Hematopoietic multipotent progenitor cell (in vitro differentiated cells): Measurements from ENCODE around the gene VIL1. TPM values are rescaled to one million over a fixed set of nuclear protein-coding genes. Genes with fewer than 3 reads are reported as not detected.

Experiments used
- DNase-seq, 3 donors: peaks; one replicate each; pipeline ENCODE4 v3.0.0-alpha.2; 2011 to 2015; ENCODE audit warnings: low read depth in 2 of 3, low spot score in 2 of 3
- total RNA-seq: library from RNA; depleted of rRNA; stranded (reverse); fragments of >200 nt; gene quantifications from one replicate; pipeline ENCODE4 v1.2.3, GENCODE V29; 2012

The VIL1 gene
- total RNA-seq, 1 donor = under 0.01 TPM

DNA sequence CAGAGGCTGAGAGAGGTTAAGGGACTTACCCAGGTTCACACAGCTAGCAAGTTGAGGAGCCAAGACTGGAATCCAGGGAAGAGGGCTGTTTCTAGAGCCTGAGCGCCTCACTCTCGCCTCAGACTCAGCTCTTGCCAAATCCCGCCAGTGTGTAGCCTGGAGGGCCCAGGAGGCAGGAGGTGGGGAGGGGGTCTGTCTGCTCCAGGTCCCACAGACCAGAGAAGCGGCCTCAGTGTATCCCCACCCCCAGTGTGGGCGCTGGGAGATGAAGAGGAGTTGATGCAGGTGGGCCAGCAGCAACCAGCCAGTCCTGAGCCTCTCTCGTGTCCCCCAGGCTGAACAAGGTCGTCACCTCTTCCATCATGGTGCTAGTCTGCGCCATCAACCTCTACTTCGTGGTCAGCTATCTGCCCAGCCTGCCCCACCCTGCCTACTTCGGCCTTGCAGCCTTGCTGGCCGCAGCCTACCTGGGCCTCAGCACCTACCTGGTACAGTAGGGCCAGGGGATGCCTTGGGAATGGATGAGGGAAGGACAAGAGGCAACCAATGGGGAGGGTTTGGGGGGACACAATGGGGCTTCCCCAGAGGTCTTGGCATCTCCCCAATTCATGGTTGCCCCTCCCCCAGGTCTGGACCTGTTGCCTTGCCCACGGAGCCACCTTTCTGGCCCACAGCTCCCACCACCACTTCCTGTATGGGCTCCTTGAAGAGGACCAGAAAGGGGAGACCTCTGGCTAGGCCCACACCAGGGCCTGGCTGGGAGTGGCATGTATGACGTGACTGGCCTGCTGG lies 24.4 kb upstream of the VIL1 start:
- peak in 1 of 3 donors; percentile 72 for DNase-seq

DNA sequence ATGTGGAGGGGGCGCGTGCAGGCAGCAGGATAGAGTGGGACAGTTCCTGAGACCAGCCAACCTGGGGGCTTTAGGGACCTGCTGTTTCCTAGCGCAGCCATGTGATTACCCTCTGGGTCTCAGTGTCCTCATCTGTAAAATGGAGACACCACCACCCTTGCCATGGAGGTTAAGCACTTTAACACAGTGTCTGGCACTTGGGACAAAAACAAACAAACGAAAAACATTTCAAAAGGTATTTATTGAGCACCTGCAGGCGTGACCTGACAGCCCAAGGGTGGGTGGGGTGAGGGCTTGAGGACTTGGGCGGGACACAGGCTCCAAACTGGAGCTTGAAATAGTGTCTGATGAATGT lies 23.9 kb upstream of the VIL1 start:
- no peak for DNase-seq

DNA sequence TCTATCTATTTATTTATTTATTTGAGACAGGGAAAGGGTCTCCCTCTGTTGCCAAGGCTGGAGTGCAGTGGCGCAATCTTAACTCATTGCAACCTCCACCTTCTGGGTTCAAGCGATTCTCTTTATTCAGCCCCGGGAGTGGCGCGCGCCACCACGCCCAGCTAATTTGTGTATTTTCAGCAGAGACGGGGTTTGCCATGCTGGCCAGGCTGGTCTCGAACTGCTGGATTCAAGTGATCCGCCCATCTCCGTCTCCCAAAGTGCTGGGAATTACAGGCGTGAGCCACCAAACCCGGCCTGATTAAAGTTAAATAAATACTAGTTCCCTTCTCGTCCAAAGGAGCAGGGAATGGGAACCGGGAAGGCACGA lies 23.5 kb upstream of the VIL1 start:
- DNase-seq = no peak

DNA sequence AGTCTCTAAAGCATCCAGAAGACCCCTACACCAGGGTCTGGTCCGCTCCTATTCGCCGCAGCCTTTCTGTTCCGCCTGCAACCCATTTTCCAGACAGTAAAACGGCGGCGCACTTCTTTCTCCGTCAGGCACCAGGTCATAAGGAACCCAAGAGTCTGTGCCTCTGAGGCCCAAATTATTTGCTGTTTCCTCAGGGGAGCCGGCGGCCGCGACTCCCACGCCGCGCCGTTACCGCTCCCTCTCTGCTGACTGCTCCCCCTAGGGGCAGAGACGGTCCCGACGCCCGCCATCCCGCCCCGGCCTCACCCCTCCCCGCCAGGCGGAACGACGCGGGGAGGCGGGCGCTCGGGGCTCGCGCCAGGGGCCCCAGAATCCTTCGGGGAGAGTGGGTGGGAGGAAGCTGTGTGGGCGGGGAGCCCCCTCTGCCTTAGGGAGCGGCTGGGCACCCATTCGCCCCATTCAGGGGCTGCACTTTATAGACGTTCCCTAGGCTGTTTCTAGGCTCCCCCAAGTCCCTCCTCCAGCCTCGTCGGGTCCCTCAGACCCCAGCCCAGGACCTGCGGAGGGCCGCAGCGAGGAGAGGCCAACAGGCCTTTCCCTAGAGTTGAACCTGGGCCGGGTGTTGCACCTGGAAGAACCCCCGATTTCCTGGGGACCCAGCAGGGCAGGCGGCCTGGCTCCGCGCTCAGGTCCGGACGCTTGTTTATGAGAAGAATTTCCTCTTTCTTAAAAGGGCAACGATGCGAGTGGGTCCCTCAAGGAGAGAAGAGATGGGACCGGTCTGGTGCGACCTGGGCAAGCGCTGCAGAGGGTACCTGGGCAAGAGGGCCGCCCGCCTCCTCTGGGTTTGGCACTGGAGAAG lies 22.9 kb upstream of the VIL1 start:
- DNase-seq = peak; percentile 82 to 99 (median 97)

DNA sequence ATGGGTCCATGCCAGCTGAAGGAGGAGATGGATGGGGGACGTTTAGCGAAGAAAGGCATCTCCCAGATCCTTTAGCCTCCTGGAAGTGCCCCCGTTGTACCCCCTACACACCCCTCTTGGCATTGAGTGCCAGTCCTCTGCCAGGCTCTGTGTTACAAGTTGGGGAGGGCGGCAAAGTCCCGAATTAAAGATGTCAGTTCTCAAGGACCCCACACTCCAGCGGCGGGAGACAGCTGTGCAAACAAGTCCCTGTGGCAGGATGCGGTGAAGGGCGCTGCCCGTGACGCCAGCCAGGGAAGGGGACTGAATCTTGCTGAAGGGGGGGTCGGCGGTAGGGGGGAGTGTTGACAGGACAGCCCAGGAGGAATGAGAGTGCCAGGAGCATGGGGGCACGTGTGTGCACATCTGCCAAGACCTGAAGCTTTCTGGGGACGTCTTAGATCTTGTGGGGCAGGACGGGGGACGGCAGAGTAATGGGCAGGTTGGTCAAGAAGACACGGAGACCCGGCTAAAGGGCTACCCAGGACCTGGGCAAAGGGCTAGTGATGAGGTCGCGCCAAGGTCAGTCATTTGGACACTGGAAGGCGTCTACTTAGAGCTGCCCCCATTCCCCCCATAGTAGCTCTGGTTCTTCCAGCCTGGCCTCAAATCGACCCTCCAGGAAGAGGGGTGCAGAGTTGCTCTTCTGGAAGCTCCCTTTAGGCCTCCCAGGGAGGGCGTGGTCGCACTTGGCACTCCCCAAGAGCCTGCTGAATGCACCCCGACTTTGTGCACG lies 22.0 kb upstream of the VIL1 start:
- DNase-seq = peak in 2 of 3 donors; percentile 84 to 95

DNA sequence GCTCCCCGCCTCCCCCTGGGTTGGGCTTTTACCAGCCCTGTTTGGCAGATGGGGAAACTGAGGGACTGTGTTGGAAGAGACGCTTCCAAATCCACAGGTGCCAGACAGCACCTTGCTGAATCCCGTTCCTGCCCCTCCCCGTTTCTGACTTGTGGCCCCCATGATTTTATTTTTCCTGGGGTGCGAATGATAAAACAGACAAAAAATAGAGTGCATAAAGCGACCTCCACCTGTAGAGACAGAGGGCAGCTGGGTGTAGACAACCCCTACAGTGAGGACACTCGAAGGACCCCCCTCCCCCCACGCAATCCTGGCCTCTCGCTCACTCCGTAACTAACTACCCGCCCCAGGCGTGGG lies 21.5 kb upstream of the VIL1 start:
- peak in 1 of 3 donors; percentile 32 for DNase-seq

DNA sequence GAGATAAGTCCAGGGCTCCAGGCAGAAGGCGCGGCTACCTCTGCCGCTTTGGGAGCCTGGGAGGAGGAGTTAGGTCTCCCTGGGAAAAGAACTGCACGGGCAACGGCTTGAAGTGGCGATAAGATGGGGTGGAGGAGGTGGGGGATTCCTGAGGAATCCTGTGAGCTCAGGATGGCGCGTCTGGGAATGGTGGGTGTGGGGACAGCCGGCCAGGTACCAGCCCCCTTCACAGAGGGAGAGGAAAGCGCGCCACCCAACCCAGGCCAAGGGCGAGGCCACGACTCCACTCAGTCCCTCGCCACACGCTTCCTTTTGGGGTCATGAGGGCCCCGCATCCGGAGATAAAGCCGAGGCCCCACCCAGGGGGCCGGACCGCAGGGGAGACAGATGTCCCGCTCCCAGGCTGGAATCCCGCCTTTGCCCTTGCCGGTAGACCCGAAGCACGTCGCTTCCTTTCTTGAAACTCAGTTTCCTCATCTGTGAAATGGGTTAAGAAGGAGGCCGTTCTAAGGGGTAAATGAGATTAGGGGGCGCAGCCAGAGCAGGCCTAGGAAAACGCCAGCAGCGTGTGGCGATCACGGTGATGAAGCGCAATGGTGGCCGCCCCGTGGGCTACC lies 21.0 kb upstream of the VIL1 start:
- DNase-seq = peak in 2 of 3 donors; percentile 70 to 79

DNA sequence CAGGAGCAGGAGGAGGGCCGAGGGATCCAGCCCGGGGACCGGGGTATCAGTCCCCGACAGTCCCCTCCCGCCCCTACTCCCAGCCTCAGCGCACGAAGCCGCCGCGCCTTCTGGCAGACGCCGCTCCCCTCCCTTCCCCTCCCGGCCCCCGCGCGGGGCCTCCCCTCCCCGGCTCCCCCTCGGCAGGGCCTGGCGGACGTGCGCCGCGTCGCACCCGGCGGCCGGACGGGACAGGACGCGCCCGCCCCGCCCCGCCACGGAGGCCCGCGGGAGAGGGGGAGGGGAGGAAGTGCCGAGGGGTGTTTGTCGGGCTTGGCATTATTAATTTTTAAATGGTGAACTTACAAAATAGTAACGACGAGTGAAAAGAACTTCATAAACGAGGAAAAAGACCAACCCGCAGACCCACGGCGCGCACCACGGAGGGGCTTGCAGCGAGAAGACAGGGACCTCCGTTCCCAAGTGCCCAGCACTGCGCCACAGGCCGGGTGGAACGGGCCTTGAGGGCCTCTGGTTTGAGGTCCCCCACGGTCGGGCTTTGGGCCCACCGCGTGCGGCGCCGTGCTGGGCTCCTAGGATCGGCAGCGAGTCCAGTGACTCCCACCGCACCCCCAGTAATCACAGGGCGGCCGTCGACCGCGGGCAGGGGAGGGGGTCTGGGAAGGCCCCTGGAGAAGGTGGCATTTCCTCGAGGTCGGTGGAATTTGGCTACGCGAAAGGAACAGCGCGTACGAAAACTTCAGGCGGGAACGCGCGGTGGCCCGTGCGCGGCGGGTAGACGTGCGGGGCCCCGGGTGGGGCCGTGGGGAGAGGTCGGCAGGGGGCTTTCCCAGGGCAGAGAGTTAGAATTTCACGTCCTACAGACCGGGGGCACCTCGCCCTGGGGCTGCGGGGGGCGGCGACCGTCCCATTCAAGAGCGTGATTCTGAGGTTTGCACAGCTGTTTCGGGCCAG lies 20.2 kb upstream of the VIL1 start:
- DNase-seq = peak in 2 of 3 donors; percentile 82 to 86

DNA sequence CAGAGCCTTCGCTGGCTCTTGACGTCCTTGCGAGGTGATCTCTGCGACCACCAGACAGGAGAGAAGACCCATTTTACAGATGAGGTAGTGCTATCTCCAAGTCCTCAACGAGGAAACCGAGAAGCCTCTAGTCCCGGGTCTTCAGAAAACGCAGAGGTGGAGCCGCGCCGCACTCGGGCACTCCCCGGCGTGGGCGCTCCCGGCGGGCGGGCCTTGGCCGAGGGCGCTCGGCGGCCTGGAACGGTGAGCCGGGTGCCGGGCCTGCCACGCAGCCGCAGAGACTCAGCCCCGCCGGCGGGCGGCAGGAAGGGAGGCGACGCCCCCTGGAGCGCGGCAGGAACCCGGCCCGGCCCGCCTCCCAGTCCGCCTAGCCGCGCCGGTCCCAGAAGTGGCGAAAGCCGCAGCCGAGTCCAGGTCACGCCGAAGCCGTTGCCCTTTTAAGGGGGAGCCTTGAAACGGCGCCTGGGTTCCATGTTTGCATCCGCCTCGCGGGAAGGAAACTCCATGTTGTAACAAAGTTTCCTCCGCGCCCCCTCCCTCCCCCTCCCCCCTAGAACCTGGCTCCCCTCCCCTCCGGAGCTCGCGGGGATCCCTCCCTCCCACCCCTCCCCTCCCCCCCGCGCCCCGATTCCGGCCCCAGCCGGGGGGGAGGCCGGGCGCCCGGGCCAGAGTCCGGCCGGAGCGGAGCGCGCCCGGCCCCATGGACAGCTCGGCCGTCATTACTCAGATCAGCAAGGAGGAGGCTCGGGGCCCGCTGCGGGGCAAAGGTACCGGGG lies 19.3 kb upstream of the VIL1 start, which contains the start of gene CTDSP1:
CTDSP1 (plus strand) TSS at position 478 of the 776 bp plus-strand sequence; CDS start at position 701, 223 bp downstream.
- peak; percentile 78 to 97 (median 96) for DNase-seq

DNA sequence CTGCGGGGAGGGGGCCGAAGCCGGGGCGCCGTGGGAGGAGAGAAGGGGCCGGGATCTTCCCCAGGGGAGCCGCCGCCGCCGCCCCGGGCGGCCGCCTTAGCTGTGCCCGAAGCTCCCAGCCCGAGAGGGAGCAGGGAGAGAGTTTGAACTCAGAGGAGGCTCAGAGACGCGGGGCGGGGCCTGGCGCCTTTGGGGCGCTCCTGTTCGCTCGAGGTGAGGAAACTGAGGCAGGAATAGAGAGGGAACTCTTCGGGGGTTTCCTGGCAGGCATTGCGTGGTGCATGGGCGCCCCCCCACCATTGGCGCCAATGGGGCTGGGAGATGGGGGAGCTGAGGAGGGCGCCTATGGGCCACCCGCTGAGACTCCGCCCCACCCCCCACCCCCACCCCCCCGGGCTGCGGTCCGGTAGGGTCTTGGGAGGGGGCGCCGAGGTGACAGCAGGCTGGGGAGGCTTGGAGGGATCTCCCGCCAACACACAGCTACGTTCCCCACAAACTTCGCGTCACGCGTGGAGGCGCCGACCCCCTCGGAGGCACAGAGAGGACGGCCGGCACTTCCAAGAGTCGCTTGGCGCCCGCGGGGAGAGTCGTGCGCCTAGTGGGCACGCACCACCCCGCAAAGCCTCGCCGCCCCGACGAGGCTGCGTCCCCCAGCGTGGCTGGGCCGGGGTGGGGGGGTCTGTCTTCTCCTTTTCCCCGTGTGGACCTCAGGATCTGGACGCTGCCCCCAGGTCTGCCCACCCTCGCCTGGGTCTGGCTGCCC lies 18.6 kb upstream of the VIL1 start:
- peak in 1 of 3 donors; percentile 35 for DNase-seq

DNA sequence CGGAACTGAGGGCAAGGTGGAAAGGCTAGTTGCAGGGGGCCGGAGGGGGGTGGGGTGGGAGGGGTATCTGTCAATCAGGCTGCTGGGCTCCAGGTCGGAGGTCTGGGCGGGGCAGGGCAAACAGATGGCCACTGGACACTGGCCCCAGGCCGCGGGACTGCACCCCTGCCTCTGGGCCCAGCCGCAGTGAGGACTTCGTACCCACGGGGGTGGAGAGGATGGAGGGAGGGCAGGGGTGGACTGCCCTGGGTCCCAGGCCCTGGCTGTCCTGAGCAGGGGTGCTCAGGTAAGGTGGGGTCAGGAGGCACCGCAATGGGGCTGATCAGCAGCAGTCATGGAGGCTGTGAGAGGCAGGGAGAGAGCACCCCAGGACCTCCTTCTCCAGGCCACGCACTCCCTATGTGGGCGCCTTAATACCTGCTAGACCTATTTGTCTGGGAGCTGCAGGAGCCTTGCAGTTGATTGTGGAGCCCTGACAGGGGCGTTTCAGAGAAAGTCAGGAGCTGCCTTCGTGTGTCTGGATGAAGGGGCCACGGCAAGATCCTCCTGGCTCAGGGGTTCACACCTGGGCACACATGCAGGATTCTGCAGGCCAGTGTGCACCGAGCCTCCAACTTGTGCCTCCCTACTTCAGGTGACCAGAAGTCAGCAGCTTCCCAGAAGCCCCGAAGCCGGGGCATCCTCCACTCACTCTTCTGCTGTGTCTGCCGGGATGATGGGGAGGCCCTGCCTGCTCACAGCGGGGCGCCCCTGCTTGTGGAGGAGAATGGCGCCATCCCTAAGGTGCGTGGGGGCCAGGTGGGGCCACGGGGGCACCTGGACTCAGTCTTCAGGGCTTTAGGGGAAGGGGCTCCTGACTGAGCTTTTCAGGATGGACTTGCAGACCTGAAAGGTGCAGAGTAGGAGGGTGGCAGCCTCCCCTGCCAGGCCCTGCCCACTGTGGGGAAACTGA lies 17.7 kb upstream of the VIL1 start:
- DNase-seq = no peak

DNA sequence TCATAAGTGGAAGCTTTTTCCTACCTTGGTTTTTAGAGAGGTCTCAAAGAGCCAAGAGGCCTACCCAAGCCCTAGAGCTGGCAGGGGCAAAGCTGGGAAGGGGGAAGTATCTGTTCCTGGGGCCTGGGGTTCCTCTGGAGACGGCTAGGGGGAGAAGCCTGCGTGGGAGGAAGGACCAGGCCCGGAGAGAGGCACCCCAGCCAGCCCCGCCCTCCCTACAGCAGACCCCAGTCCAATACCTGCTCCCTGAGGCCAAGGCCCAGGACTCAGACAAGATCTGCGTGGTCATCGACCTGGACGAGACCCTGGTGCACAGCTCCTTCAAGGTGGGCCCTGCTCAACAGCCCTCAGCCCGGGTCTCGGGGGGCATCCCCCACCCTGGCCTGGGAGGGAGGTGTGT lies 17.0 kb upstream of the VIL1 start:
- no peak for DNase-seq

DNA sequence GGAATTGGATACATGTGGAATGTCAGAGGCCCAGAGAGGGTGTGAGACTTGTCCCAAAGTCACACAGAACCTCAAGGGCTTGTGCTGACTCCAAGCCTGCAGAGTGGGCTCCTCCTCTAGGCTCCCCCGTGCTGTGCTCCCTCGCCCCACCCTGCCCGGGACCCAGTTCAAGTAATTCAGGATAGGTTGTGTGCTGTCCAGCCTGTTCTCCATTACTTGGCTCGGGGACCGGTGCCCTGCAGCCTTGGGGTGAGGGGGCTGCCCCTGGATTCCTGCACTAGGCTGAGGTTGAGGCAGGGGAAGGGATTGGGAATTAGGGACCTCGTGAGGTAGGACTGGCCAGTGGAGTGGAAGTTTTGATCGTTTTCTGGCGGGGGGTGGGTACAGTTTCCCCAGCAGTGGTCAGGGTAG lies 16.4 kb upstream of the VIL1 start:
- DNase-seq = no peak

DNA sequence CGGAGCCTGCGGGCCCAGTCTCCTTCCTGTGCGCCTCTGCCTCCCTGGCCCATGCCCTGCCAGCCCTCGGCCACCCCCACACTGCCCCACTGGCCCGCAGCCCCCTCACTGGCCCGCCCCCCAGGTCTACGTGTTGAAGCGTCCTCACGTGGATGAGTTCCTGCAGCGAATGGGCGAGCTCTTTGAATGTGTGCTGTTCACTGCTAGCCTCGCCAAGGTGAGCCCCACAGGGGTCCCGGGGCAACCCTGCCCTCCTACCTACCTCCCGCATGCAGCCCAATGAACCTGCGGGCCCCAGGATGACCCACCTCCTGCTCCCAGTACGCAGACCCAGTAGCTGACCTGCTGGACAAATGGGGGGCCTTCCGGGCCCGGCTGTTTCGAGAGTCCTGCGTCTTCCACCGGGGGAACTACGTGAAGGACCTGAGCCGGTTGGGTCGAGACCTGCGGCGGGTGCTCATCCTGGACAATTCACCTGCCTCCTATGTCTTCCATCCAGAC lies 16.0 kb upstream of the VIL1 start:
- no peak for DNase-seq

DNA sequence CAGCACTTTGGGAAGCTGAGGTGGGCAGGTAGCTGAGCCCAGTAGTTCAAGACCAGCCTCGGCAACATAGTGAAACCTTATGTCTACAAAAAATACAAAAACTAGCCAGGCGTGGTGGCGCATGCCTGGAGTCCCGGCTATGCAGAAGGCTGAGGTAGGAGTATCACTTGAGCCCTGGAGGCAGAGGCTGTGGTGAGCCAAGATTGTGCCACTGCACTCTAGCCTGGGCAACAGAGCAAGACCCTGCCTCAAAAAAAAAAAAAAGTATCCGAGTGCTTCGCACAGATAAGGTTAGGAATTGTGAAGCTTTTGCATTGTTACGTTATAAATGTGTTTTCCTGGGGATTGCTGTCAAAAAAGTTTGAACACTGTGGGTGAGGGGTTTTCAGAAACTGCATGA lies 15.1 kb upstream of the VIL1 start:
- no peak for DNase-seq

DNA sequence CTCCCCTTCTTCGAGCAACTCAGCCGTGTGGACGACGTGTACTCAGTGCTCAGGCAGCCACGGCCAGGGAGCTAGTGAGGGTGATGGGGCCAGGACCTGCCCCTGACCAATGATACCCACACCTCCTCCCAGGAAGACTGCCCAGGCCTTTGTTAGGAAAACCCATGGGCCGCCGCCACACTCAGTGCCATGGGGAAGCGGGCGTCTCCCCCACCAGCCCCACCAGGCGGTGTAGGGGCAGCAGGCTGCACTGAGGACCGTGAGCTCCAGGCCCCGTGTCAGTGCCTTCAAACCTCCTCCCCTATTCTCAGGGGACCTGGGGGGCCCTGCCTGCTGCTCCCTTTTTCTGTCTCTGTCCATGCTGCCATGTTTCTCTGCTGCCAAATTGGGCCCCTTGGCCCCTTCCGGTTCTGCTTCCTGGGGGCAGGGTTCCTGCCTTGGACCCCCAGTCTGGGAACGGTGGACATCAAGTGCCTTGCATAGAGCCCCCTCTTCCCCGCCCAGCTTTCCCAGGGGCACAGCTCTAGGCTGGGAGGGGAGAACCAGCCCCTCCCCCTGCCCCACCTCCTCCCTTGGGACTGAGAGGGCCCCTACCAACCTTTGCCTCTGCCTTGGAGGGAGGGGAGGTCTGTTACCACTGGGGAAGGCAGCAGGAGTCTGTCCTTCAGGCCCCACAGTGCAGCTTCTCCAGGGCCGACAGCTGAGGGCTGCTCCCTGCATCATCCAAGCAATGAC lies 14.4 kb upstream of the VIL1 start:
- no peak for DNase-seq
